ENCODE results near the gene KCNH8. TPM values are rescaled to one million over a fixed set of nuclear protein-coding genes. Genes with fewer than 3 reads are reported as not detected.

KCNH8 gene
- total RNA-seq, 2 experiments from 2014 or later, result not detected

DNA sequence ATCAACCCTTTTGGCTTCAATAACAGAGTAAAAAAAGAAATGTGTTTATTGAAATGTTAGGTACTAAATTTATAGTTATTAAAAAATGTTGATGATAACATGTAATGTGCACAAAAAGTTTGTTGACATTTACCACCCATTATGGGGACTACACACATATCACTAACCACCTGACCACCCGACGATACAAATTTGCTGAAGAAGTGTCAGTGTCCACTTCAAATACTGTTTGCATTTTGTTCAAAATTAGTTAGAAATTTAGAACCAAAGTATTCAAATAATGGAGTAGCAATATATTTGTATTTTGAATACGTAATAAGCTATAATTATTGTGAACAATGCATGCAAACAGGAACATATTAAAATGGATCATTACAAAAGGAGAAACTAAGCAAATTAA is 54.4 kb downstream of the KCNH8 start:
- no peaks in the 10 kb centered on the region for H3K4me1 ChIP-seq (ENCODE audit: insufficient read depth, low read length)
- ChIA-PET POLR2A (no interaction called here), CTCF (no interaction called here)
- H3K36me3 Mint-ChIP-seq (ENCODE audit: low read depth), result no peaks in the 10 kb centered on the region
- H3K9me3 ChIP-seq (ENCODE audit: control insufficient read depth in 1 of 2, insufficient read depth in 1 of 2, low read length in 2 of 2), result no peaks in the 10 kb centered on the region
- intact Hi-C loops (cut with DNase I, micrococcal nuclease), result no loop called here
- no peak overlapping the region for H3K27ac ChIP-seq (ENCODE audit: low read depth in 1 of 2, low read length in 2 of 2)
- no peak overlapping the region for H3K27ac Mint-ChIP-seq
- no peaks in the 10 kb centered on the region for H3K36me3 ChIP-seq (ENCODE audit: insufficient read depth, low read length)
- no peak overlapping the region for H3K4me3 Mint-ChIP-seq
- H3K27me3 Mint-ChIP-seq, result no peaks in the 10 kb centered on the region
- no peaks in the 10 kb centered on the region for H3K4me1 Mint-ChIP-seq (ENCODE audit: low read depth)
- no peaks in the 10 kb centered on the region for H3K27me3 ChIP-seq (ENCODE audit: control insufficient read depth in 1 of 2, insufficient read depth in 2 of 2, low read length in 2 of 2)
- no peaks in the 10 kb centered on the region for H3K9me3 Mint-ChIP-seq
- no peak overlapping the region for H3K4me3 ChIP-seq (ENCODE audit: low read length)
- ATAC-seq (ENCODE audit: poor library complexity) (no peak), DNase-seq (no peak)
- no peak for TF ChIP-seq CTCF (IDR thresholded peaks at IDR 0.05)

- no peak overlapping the region for H3K4me3 Mint-ChIP-seq
Observed at GRCh38 chr3:19206540-19206939, 58.2 kb downstream of the KCNH8 start.

DNA sequence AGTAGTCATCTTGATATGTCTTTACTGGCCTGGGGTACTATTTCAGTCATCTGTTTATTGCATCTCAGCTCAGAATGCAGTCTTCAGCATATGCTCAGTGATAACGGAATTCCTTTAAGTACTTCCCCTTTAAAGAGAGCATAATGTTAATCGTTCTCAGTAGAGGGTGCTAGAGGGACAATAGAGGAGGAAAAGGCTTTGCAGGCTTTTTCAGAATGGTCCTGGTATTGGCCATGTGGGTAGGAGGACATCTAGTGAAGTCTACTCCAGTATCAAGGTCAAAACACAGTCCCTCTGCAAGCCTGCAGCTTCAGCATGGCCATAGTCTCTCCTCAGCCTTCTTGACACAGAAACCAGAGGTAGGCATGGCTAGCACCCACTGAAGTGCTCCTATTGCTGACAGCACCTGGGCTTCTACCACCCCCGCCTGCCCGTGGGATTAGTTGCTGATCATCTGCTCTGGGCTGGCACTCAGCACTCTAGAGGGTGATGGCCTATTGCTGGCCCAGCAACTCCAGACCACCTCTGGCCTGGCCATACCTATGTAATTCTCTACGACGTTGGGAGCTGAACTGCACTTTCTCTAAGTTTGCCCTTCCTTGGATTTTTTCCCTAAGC is 65.4 kb downstream of the KCNH8 start:
- no peaks in the 10 kb centered on the region for H3K36me3 Mint-ChIP-seq (ENCODE audit: low read depth)
- H3K27me3 Mint-ChIP-seq, result no peaks in the 10 kb centered on the region
- CTCF ChIA-PET, result no interaction called here
- ATAC-seq (ENCODE audit: poor library complexity) (no peak), DNase-seq (no peak)
- H3K9me3 Mint-ChIP-seq, result no peaks in the 10 kb centered on the region
- H3K4me3 ChIP-seq (ENCODE audit: low read length), result no peak overlapping the region
- intact Hi-C loops (cut with DNase I, micrococcal nuclease), result no loop called here
- H3K27ac Mint-ChIP-seq, result no peak overlapping the region
- H3K4me1 ChIP-seq (ENCODE audit: insufficient read depth, low read length), result no peaks in the 10 kb centered on the region
- H3K36me3 ChIP-seq (ENCODE audit: insufficient read depth, low read length), result no peaks in the 10 kb centered on the region
- no peaks in the 10 kb centered on the region for H3K27me3 ChIP-seq (ENCODE audit: control insufficient read depth in 1 of 2, insufficient read depth in 2 of 2, low read length in 2 of 2)
- no peaks in the 10 kb centered on the region for H3K9me3 ChIP-seq (ENCODE audit: control insufficient read depth in 1 of 2, insufficient read depth in 1 of 2, low read length in 2 of 2)
- no peak for TF ChIP-seq CTCF (IDR thresholded peaks at IDR 0.05)
- POLR2A ChIA-PET, result no interaction called here
- no peaks in the 10 kb centered on the region for H3K4me1 Mint-ChIP-seq (ENCODE audit: low read depth)
- H3K27ac ChIP-seq (ENCODE audit: low read depth in 1 of 2, low read length in 2 of 2), result no peak overlapping the region
- no peak overlapping the region for H3K4me3 Mint-ChIP-seq

More at GRCh38 chr3:19206540-19206939, 58.2 kb downstream of the KCNH8 start:
- Mint-ChIP-seq H3K36me3 (ENCODE audit: low read depth) (no peaks in the 10 kb centered on the region), H3K9me3 (no peaks in the 10 kb centered on the region), H3K27ac (no peak overlapping the region), H3K4me1 (ENCODE audit: low read depth) (no peaks in the 10 kb centered on the region), H3K27me3 (no peaks in the 10 kb centered on the region)
- CTCF ChIA-PET, result no interaction called here
- DNase-seq (no peak), ATAC-seq (ENCODE audit: poor library complexity) (no peak)
- H3K9me3 ChIP-seq (ENCODE audit: control insufficient read depth in 1 of 2, insufficient read depth in 1 of 2, low read length in 2 of 2), result no peaks in the 10 kb centered on the region
- POLR2A ChIA-PET, result no interaction called here
- H3K27ac ChIP-seq (ENCODE audit: low read depth in 1 of 2, low read length in 2 of 2), result no peak overlapping the region
- no peaks in the 10 kb centered on the region for H3K36me3 ChIP-seq (ENCODE audit: insufficient read depth, low read length)
- TF ChIP-seq CTCF (IDR thresholded peaks at IDR 0.05), result no peak
- intact Hi-C loops (cut with DNase I, micrococcal nuclease), result no loop called here
- no peak overlapping the region for H3K4me3 ChIP-seq (ENCODE audit: low read length)
- H3K27me3 ChIP-seq (ENCODE audit: control insufficient read depth in 1 of 2, insufficient read depth in 2 of 2, low read length in 2 of 2), result no peaks in the 10 kb centered on the region
- H3K4me1 ChIP-seq (ENCODE audit: insufficient read depth, low read length), result no peaks in the 10 kb centered on the region
